HepG2 (cell line): Measurements from ENCODE around the gene RTBDN. TPM values are rescaled to one million over a fixed set of nuclear protein-coding genes. Genes with fewer than 3 reads are reported as not detected.

Experiments used
- AGO2 ChIP-seq: fragments of 200-400 bp; formaldehyde crosslinking; optimal IDR thresholded peaks from 2 replicates; pipeline ENCODE3; 2017; ENCODE audit warnings: mild to moderate bottlenecking, low read depth, low read length, moderate library complexity
- BORCS8-MEF2B ChIP-seq: sonication (generic); formaldehyde crosslinking; IDR thresholded peaks from 2 replicates; pipeline ENCODE4 v1.8.0; 2022; ENCODE audit warnings: mild to moderate bottlenecking, missing genetic modification reagents
- ETV5 ChIP-seq: IDR thresholded peaks from 2 replicates; pipeline ENCODE4 v1.6.1; 2018; ENCODE audit warnings: missing biosample characterization, missing genetic modification reagents, inconsistent platforms, borderline replicate concordance
- FOSL1 ChIP-seq: sonication (generic); formaldehyde crosslinking; IDR thresholded peaks from 2 replicates; pipeline ENCODE4 v1.9.0; 2021; ENCODE audit warnings: missing genetic modification reagents, borderline replicate concordance
- FOXK2 ChIP-seq: fragments of 450-650 bp; IDR thresholded peaks from 2 replicates; pipeline ENCODE4 v1.6.1; 2016
- GZF1 ChIP-seq: sonication (generic); formaldehyde crosslinking; IDR thresholded peaks from 2 replicates; pipeline ENCODE4 v1.5.1; 2020; ENCODE audit warnings: mild to moderate bottlenecking, missing genetic modification reagents
- KLF13 ChIP-seq: sonication (generic); formaldehyde crosslinking; IDR thresholded peaks from 2 replicates; pipeline ENCODE4 v1.4.0; 2020; ENCODE audit warnings: mild to moderate bottlenecking, missing genetic modification reagents
- KMT2A ChIP-seq: sonication (generic); formaldehyde crosslinking; IDR thresholded peaks from 2 replicates; pipeline ENCODE4 v1.4.0; 2020; ENCODE audit warnings: missing genetic modification reagents
- MAF1 ChIP-seq: sonication (generic); formaldehyde crosslinking; IDR thresholded peaks from 2 replicates; pipeline ENCODE4 v1.5.0; 2020; ENCODE audit warnings: missing genetic modification reagents, borderline replicate concordance
- NR2F1 ChIP-seq, 2 experiments: fragments of 450-650 bp in 1 of 2; formaldehyde crosslinking in 1 of 2; IDR thresholded peaks; 2 replicates each; pipeline versions ENCODE4 v1.5.0 to v1.6.1; 2016 to 2020; ENCODE audit warnings: mild to moderate bottlenecking in 1 of 2, missing compliant biosample characterization in 1 of 2, missing genetic modification reagents in 1 of 2, moderate library complexity in 1 of 2
- SNAI1 ChIP-seq: sonication (generic); formaldehyde crosslinking; IDR thresholded peaks from 2 replicates; pipeline ENCODE4 v1.5.0; 2020; ENCODE audit warnings: mild to moderate bottlenecking, missing genetic modification reagents, borderline replicate concordance
- ZBTB42 ChIP-seq: sonication (generic); formaldehyde crosslinking; IDR thresholded peaks from 2 replicates; pipeline ENCODE4 v1.5.0; 2020; ENCODE audit warnings: mild to moderate bottlenecking, missing genetic modification reagents
- ZNF101 ChIP-seq: sonication (generic); formaldehyde crosslinking; IDR thresholded peaks from 2 replicates; pipeline ENCODE4 v1.4.0; 2020; ENCODE audit warnings: mild to moderate bottlenecking, low read depth, missing genetic modification reagents, borderline replicate concordance
- ZNF232 ChIP-seq: sonication (generic); formaldehyde crosslinking; IDR thresholded peaks from 2 replicates; pipeline ENCODE4 v1.4.0; 2020; ENCODE audit warnings: missing genetic modification reagents, borderline replicate concordance
- ZNF34 ChIP-seq: sonication (generic); formaldehyde crosslinking; IDR thresholded peaks from 2 replicates; pipeline ENCODE4 v1.4.0; 2020; ENCODE audit warnings: mild to moderate bottlenecking, missing genetic modification reagents, borderline replicate concordance
- ZNF468 ChIP-seq: sonication (generic); formaldehyde crosslinking; IDR thresholded peaks from 2 replicates; pipeline ENCODE4 v1.8.0; 2022; ENCODE audit warnings: mild to moderate bottlenecking, moderate library complexity, missing genetic modification reagents
- ZNF484 ChIP-seq: sonication (generic); formaldehyde crosslinking; IDR thresholded peaks from 2 replicates; pipeline ENCODE4 v1.5.1; 2020; ENCODE audit warnings: mild to moderate bottlenecking, low read depth, missing genetic modification reagents, borderline replicate concordance
- ZNF724P ChIP-seq: sonication (generic); formaldehyde crosslinking; IDR thresholded peaks from 2 replicates; pipeline ENCODE4 v1.8.0; 2022; ENCODE audit warnings: missing genetic modification reagents, borderline replicate concordance
- ZNF747 ChIP-seq: sonication (generic); formaldehyde crosslinking; IDR thresholded peaks from 2 replicates; pipeline ENCODE4 v1.8.1; 2023; ENCODE audit warnings: missing genetic modification reagents, mild to moderate bottlenecking, borderline replicate concordance
- polyA plus RNA-seq, 8 experiments: library from polyadenylated mRNA; depleted of rRNA in 3 of 8; stranded (reverse) in 7 of 8; unstranded in 1 of 8; fragments of >200 nt; fragmentation: Illumina TruSeq in 4 of 8; extraction: Trizol in 4 of 8; gene quantifications; 2 replicates each; pipeline versions ENCODE4 v1.2.1 to v1.2.3, GENCODE V29; 2011 to 2016; ENCODE audit warnings: low read depth in 4 of 8, missing spikeins in 1 of 8, mixed read lengths in 1 of 8; ENCODE audit not compliant: insufficient read depth in 1 of 8
- total RNA-seq, 5 experiments: library from RNA; depleted of rRNA; stranded (reverse); fragments of >200 nt; fragmentation: Illumina TruSeq; extraction: Trizol; gene quantifications; 2 replicates each; pipeline ENCODE4 v1.2.3, GENCODE V29; 2016; ENCODE audit warnings: low read depth in 1 of 5
- TF ChIP-seq, protein P1 (sequence below): sonication (generic); formaldehyde crosslinking; IDR thresholded peaks from 2 replicates; pipeline ENCODE4 v1.5.0; 2020; ENCODE audit warnings: missing genetic modification reagents
- TF ChIP-seq, protein P2 (sequence below): sonication (generic); formaldehyde crosslinking; IDR thresholded peaks from 2 replicates; pipeline ENCODE4 v1.5.1; 2020; ENCODE audit warnings: missing genetic modification reagents, mild to moderate bottlenecking, borderline replicate concordance
- TF ChIP-seq, protein P3 (sequence below): sonication (generic); formaldehyde crosslinking; IDR thresholded peaks from 2 replicates; pipeline ENCODE4 v1.8.0; 2022; ENCODE audit warnings: missing genetic modification reagents, mild to moderate bottlenecking, inconsistent platforms, borderline replicate concordance
- TF ChIP-seq, protein P4 (sequence below): sonication (generic); formaldehyde crosslinking; IDR thresholded peaks from 2 replicates; pipeline ENCODE4 v1.8.0; 2022; ENCODE audit warnings: mild to moderate bottlenecking, missing genetic modification reagents
- TF ChIP-seq, protein P5 (sequence below): sonication (generic); formaldehyde crosslinking; IDR thresholded peaks from 2 replicates; pipeline ENCODE4 v1.5.0; 2020; ENCODE audit warnings: missing genetic modification reagents, mild to moderate bottlenecking, borderline replicate concordance

Gene RTBDN
- total and polyA plus RNA-seq, 2 of the 13 experiments (the other 11 are each of a cell fraction or from before 2014, with no cell fraction given): 0.27 to 0.48 TPM

DNA sequence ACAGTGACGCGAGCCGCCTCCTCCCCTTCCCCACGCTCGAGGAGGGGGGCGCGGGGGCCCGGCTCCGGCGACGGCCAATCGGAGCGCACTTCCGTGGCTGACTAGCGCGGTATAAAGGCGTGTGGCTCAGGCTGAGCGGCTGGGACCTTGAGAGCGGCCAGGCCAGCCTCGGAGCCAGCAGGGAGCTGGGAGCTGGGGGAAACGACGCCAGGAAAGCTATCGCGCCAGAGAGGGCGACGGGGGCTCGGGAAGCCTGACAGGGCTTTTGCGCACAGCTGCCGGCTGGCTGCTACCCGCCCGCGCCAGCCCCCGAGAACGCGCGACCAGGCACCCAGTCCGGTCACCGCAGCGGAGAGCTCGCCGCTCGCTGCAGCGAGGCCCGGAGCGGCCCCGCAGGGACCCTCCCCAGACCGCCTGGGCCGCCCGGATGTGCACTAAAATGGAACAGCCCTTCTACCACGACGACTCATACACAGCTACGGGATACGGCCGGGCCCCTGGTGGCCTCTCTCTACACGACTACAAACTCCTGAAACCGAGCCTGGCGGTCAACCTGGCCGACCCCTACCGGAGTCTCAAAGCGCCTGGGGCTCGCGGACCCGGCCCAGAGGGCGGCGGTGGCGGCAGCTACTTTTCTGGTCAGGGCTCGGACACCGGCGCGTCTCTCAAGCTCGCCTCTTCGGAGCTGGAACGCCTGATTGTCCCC is 42.9 kb downstream of the RTBDN start, which contains the start of gene JUNB (continued):
- TF ChIP-seq BORCS8-MEF2B (peak; percentile 82), ZBTB42 (CRISPR knock-in tag) (no peak), ETV5 (peak; percentile 91), FOSL1 (no peak), ZNF724P (CRISPR knock-in tag) (no peak), FOXK2 (no peak), MAF1 (CRISPR knock-in tag) (peak; percentile 92; the same call in 1 of the 2 replicates), ZNF34 (CRISPR knock-in tag) (no peak), SNAI1 (CRISPR knock-in tag) (no peak), KMT2A (CRISPR knock-in tag) (peak; percentile 50), ZNF101 (CRISPR knock-in tag) (no peak), NR2F1 (CRISPR knock-in tag; IDR thresholded peaks at IDR 0.05) (0 out of 4 replicates have a peak, but pooled peaks of 1 of the 2 experiments have one; percentile 11), AGO2 (peak; percentile 80), ZNF484 (no peak), GZF1 (CRISPR knock-in tag) (no peak), ZNF232 (CRISPR knock-in tag) (peak; percentile 62; the same call in 1 of the 2 replicates), ZNF468 (no peak), KLF13 (CRISPR knock-in tag) (no peak), ZNF747 (CRISPR knock-in tag) (peak; percentile 66; the same call in 1 of the 2 replicates)
- TF ChIP-seq, protein P1, sequence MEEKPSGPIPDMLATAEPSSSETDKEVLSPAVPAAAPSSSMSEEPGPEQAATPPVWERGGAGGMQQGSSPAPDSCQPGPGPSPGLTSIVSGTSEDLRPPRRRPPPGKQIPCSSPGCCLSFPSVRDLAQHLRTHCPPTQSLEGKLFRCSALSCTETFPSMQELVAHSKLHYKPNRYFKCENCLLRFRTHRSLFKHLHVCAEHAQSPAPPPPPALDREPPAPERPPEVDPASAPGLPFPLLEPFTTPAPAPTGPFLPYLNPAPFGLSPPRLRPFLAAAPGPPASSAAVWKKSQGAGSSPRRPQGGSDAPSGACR (CRISPR knock-in tag): 0 out of 2 replicates have a peak, but pooled peaks have one; percentile 58
- TF ChIP-seq, protein P2, sequence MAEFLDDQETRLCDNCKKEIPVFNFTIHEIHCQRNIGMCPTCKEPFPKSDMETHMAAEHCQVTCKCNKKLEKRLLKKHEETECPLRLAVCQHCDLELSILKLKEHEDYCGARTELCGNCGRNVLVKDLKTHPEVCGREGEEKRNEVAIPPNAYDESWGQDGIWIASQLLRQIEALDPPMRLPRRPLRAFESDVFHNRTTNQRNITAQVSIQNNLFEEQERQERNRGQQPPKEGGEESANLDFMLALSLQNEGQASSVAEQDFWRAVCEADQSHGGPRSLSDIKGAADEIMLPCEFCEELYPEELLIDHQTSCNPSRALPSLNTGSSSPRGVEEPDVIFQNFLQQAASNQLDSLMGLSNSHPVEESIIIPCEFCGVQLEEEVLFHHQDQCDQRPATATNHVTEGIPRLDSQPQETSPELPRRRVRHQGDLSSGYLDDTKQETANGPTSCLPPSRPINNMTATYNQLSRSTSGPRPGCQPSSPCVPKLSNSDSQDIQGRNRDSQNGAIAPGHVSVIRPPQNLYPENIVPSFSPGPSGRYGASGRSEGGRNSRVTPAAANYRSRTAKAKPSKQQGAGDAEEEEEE: no peak
- TF ChIP-seq, protein P3, sequence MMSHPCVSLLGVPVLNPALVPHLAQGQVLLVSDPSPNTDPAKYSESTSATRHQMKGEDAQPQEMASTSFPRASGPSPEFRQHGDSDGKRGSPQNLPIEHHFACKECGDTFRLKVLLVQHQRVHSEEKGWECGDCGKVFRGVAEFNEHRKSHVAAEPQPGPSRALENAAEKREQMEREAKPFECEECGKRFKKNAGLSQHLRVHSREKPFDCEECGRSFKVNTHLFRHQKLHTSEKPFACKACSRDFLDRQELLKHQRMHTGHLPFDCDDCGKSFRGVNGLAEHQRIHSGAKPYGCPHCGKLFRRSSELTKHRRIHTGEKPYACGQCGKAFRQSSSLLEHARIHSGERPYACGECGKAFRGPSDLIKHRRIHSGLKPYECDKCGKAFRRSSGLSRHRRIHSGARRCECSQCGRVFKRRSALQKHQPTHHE (CRISPR knock-in tag): no peak
- TF ChIP-seq, protein P4, sequence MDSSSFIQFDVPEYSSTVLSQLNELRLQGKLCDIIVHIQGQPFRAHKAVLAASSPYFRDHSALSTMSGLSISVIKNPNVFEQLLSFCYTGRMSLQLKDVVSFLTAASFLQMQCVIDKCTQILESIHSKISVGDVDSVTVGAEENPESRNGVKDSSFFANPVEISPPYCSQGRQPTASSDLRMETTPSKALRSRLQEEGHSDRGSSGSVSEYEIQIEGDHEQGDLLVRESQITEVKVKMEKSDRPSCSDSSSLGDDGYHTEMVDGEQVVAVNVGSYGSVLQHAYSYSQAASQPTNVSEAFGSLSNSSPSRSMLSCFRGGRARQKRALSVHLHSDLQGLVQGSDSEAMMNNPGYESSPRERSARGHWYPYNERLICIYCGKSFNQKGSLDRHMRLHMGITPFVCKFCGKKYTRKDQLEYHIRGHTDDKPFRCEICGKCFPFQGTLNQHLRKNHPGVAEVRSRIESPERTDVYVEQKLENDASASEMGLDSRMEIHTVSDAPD (CRISPR knock-in tag): no peak
- TF ChIP-seq, protein P5, sequence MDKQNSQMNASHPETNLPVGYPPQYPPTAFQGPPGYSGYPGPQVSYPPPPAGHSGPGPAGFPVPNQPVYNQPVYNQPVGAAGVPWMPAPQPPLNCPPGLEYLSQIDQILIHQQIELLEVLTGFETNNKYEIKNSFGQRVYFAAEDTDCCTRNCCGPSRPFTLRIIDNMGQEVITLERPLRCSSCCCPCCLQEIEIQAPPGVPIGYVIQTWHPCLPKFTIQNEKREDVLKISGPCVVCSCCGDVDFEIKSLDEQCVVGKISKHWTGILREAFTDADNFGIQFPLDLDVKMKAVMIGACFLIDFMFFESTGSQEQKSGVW (CRISPR knock-in tag): no peak
